AG04450 (cell line): ENCODE results near the gene PLEKHN1. TPM values are rescaled to one million over a fixed set of nuclear protein-coding genes. Genes with fewer than 3 reads are reported as not detected.
A peak's percentile ranks its signal among the peaks of the same experiment; 100 is the strongest.

Experiments
- CTCF ChIA-PET: fragments of 300-600, 350-600 bp; formaldehyde crosslinking; extraction: SDS; loops from one replicate; lab custom pipeline; 2022; ENCODE audit warnings: antibody characterized with exemption, inconsistent platforms; lab: Charles Lee
- POLR2A ChIA-PET: fragments of 350-600 bp; formaldehyde crosslinking; extraction: SDS; loops from one replicate; lab custom pipeline; 2021; ENCODE audit warnings: antibody characterized with exemption, inconsistent platforms; lab: Yijun Ruan, JAX
- DNase-seq: peaks from one replicate; pipeline ENCODE4 v3.0.0-alpha.2; 2011; ENCODE audit warnings: low read depth, low spot score
- H3K27ac ChIP-seq: one replicate; pipeline ENCODE4 v1.5.1; 2012; ENCODE audit warnings: low read depth, low read length, control low read depth
- H3K27me3 ChIP-seq: one replicate; pipeline ENCODE4 v1.6.0; 2012; ENCODE audit warnings: low read length; ENCODE audit not compliant: control insufficient read depth, insufficient read depth
- H3K4me3 ChIP-seq: 2 replicates; pipeline ENCODE4 v1.5.1; 2011; ENCODE audit warnings: mild to moderate bottlenecking, low read depth, low read length, control low read depth
- H3K9me3 ChIP-seq: 2 replicates; pipeline ENCODE4 v1.5.1; 2012; ENCODE audit warnings: low read length; ENCODE audit not compliant: control insufficient read depth, insufficient read depth
- CTCF ChIP-seq: IDR thresholded peaks from 2 replicates; pipeline ENCODE4 v1.5.1; 2011; ENCODE audit warnings: low read depth, low read length, control low read depth, inconsistent platforms
- polyA plus RNA-seq: library from polyadenylated mRNA; depleted of rRNA; stranded (reverse); fragments of >200 nt; gene quantifications from 2 replicates; pipeline ENCODE4 v1.2.3, GENCODE V29; 2011

The PLEKHN1 gene
- polyA plus RNA-seq, 1 experiment, result 0.15 TPM

DNA sequence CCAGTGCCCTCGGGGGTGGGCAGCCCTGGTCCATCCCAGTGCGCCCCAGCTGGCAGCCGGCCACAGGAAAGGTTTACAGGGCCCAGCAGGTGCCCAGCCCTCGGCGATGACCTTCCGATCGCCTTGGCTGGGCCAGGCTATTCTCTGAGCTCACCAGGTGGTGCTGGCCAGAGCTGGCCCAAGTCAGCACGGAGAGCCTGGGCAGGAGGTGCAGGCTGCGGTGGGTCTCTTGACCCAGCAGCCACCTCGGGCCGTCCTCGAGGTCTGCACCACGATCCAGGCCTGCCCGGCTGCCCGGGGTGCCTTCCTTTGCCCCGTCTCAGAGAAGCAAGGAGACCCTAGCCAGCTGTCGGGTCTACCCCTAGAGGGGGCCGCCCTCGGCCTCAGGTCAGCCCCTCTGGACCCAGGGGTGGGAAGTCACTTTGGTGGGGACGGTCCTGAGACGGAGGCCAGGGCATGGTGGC lies 15.2 kb downstream of the PLEKHN1 start:
- H3K27ac ChIP-seq, result no peak overlapping the region
- no peak for DNase-seq
- ChIA-PET POLR2A (no interaction called here), CTCF (interaction anchor here (1.3 kb wide), 1 partner anchor 83 kb away, joined by 4 read pairs; no protein-coding TSS in a partner anchor)
- no peak for TF ChIP-seq CTCF
- no peak overlapping the region for H3K4me3 ChIP-seq
- H3K27me3 ChIP-seq, result peaks cover 35% of the 10 kb centered on the region
- H3K9me3 ChIP-seq, result peaks cover 9% of the 10 kb centered on the region; the same call in 1 of the 2 replicates

DNA sequence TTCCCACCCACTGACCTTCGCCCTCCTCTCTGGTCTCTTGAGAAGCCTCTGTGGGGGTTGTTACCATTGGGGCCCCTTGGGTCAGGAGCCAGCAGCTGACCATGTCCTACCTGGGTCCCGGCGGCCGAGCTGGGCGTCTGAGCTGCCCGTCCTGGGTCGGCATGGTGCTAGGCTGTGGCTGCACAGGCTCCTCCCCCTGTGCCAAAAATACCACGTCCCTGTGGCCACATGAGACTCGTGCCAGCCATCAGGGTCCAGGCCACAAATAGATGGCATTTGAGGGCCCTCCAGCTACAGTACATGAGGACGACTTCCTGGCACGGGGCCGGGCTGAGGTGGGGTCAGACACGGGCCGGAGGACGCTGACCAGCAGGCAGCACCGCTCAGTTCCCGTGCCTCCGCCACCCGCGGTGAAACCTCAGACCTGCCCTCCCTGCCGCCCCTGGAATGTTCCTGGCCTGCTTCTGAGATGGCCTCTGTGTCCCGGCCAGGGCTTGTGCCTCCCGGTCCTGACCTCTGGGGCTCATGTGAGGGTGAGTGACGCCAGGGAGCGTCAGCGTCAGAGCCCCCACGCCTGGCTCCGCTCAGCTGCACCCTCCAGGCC lies 15.8 kb downstream of the PLEKHN1 start, which contains the start of gene PERM1:
Gene PERM1 (minus strand): TSS at position 139 of the 604 bp plus-strand sequence. CDS start 1,064 bp downstream, outside the sequence.
- DNase-seq, result no peak
- ChIA-PET CTCF (interaction anchor here (1.1 to 1.9 kb wide), 4 partner anchors 20 to 140 kb away, joined by 3 to 13 read pairs (median 4); no protein-coding TSS in a partner anchor), POLR2A (no interaction called here)
- Histone ChIP-seq H3K27me3 (peaks cover 35% of the 10 kb centered on the region), H3K4me3 (no peak within 1 kb of the TSS), H3K27ac (no peak within 1 kb of the TSS), H3K9me3 (peaks cover 9% of the 10 kb centered on the region; the same call in 1 of the 2 replicates)
- no peak for TF ChIP-seq CTCF

DNA sequence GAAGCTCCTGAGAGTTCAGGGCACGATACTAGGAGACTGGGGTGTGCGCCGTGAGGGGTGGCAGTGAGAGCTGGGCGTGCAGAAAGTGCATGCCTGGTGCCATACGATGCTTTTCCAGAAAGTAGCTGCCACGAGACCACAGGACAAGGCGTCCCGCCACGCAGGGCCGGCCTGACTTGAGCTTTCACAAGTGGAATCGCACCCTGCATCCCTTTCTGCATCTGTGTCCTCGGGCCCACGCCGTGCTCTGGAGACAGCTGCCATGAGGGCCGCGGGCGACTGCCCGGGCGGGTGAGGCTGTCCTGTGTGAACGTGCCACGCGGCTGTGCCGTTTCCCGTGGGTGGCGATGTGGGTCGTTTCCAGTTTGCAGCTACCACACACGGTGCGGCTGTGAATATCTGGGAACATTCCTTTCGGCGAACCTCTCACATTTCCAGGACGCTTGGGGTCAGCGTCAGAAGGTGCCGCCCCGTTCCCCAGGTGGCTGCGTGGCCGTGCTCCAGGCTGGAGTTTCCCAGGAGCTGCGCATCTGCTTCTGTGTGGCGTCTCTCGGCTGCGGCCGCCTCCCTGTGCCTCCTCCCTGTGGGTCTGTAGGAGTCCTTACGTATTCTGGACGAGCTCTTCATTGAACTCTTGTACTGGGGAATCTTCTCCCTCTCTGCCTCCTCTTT lies 16.6 kb downstream of the PLEKHN1 start:
- CTCF ChIA-PET, result interaction anchor here (0.5 to 2.1 kb wide), 10 partner anchors 11 to 310 kb away, joined by 3 to 13 read pairs (median 3); no protein-coding TSS in a partner anchor
- POLR2A ChIA-PET, result no interaction called here
- TF ChIP-seq CTCF, result no peak
- peaks cover 35% of the 10 kb centered on the region for H3K27me3 ChIP-seq
- no peak overlapping the region for H3K27ac ChIP-seq
- no peak for DNase-seq
- H3K4me3 ChIP-seq, result no peak overlapping the region
- H3K9me3 ChIP-seq, result peaks cover 9% of the 10 kb centered on the region; the same call in 1 of the 2 replicates

- peak overlapping the region; percentile 17 for H3K4me3 ChIP-seq
- H3K27ac ChIP-seq, result no peak overlapping the region
- CTCF ChIA-PET, result interaction anchor here (0.5 to 2.1 kb wide), 22 partner anchors 8 to 309 kb away, joined by 3 to 15 read pairs (median 4); partner anchors contain the start of gene NOC2L
- DNase-seq, result no peak
- peaks cover 35% of the 10 kb centered on the region for H3K27me3 ChIP-seq
- POLR2A ChIA-PET, result no interaction called here
- no peaks in the 10 kb centered on the region; the same call in 1 of the 2 replicates for H3K9me3 ChIP-seq
- TF ChIP-seq CTCF, result peak; percentile 78
These were observed 17.7 kb downstream of the PLEKHN1 start for GRCh38 chr1:983798-984475.
